Caco-2 (cell line): ENCODE results near the gene ALOXE3. TPM values are rescaled to one million over a fixed set of nuclear protein-coding genes. Genes with fewer than 3 reads are reported as not detected.

Source experiments
- BruUV-seq: library from RNA; stranded (reverse); fragments of 400-500 nt; replicated peaks from 2 replicates; lab custom pipeline; 2021; lab: Mats Ljungman, UMichigan
- CTCF ChIA-PET: fragments of 300-600 bp; sonication (Branson Sonifier 250); formaldehyde crosslinking; loops from one replicate; lab custom pipeline; 2022; ENCODE audit warnings: antibody characterized with exemption; lab: Charles Lee
- POLR2A ChIA-PET: fragments of 300-600 bp; sonication (Branson Sonifier 250); formaldehyde crosslinking; loops from one replicate; lab custom pipeline; 2022; ENCODE audit warnings: antibody characterized with exemption; lab: Charles Lee
- DNase-seq, 2 experiments: peaks; one replicate each; pipeline versions ENCODE4 v3.0.0 to v3.0.0-alpha.2; 2020 to 2022
- H3K27me3 ChIP-seq: replicated peaks from 2 replicates; pipeline ENCODE4 v1.6.0; 2011; ENCODE audit warnings: low read length; ENCODE audit not compliant: control insufficient read depth, insufficient read depth
- H3K36me3 ChIP-seq: 2 replicates; pipeline ENCODE4 v1.5.1; 2011; ENCODE audit warnings: low read length; ENCODE audit not compliant: control insufficient read depth, insufficient read depth
- H3K4me1 ChIP-seq: fragments of 250-450 bp; sonication (Bioruptor Pico); 2 replicates; pipeline ENCODE4 v1.5.1; 2020; ENCODE audit warnings: mild to moderate bottlenecking
- H3K4me3 ChIP-seq: 2 replicates; pipeline ENCODE4 v1.5.1; 2011; ENCODE audit warnings: low read depth, mild to moderate bottlenecking, control low read depth, low read length
- H3K9me3 ChIP-seq: fragments of 250-450 bp; sonication (Bioruptor Pico); 2 replicates; pipeline ENCODE4 v1.5.1; 2020; ENCODE audit warnings: mild to moderate bottlenecking, moderate library complexity
- H3K27ac Mint-ChIP-seq: one replicate; pipeline ENCODE4 v1.8.0; 2022; ENCODE audit warnings: mixed read lengths; ENCODE audit not compliant: unreplicated experiment
- H3K27me3 Mint-ChIP-seq: one replicate; pipeline ENCODE4 v1.8.0; 2022; ENCODE audit warnings: mixed read lengths; ENCODE audit not compliant: insufficient read depth, unreplicated experiment
- H3K36me3 Mint-ChIP-seq: one replicate; pipeline ENCODE4 v1.8.0; 2022; ENCODE audit warnings: mild to moderate bottlenecking, mixed read lengths; ENCODE audit not compliant: insufficient read depth, unreplicated experiment
- H3K4me1 Mint-ChIP-seq: one replicate; pipeline ENCODE4 v1.8.0; 2022; ENCODE audit warnings: low read depth, mixed read lengths; ENCODE audit not compliant: unreplicated experiment
- H3K4me3 Mint-ChIP-seq: one replicate; pipeline ENCODE4 v1.8.0; 2022; ENCODE audit warnings: mild to moderate bottlenecking, moderate library complexity, mixed read lengths; ENCODE audit not compliant: unreplicated experiment
- H3K9me3 Mint-ChIP-seq: one replicate; pipeline ENCODE4 v1.8.0; 2022; ENCODE audit warnings: mixed read lengths; ENCODE audit not compliant: unreplicated experiment
- CTCF ChIP-seq, 2 experiments: fragments of 200-600 bp in 1 of 2; IDR thresholded peaks; 1 replicate in 1 of 2; 2 replicates in 1 of 2; pipeline versions ENCODE4 v1.5.1 to v1.8.0; 2011 to 2022; ENCODE audit warnings: antibody characterized with exemption in 1 of 2, control low read depth in 1 of 2, inconsistent platforms in 1 of 2, low read depth in 1 of 2, low read length in 1 of 2, mild to moderate bottlenecking in 1 of 2, moderate library complexity in 1 of 2; ENCODE audit not compliant: insufficient read depth in 1 of 2, severe bottlenecking in 1 of 2, unreplicated experiment in 1 of 2
- intact Hi-C: fragments of 100-400 bp; cut with micrococcal nuclease; formaldehyde crosslinking; loops from one replicate; pipeline ENCODE4 v1.10.0; 2022; ENCODE audit not compliant: unreplicated experiment
- total RNA-seq: library from RNA; stranded (reverse); gene quantifications from 2 replicates; pipeline ENCODE4 v1.2.3, GENCODE V29; 2022

ALOXE3 gene
- total RNA-seq, 1 experiment from 2014 or later = not detected

GRCh38 chr17:8138374-8138671 is 20.0 kb upstream of the ALOXE3 start:
- no peaks in the 10 kb centered on the region for H3K27me3 ChIP-seq
- H3K4me3 ChIP-seq = peak overlapping the region; percentile 38
- no peaks in the 10 kb centered on the region for H3K4me1 Mint-ChIP-seq
- H3K9me3 Mint-ChIP-seq = no peaks in the 10 kb centered on the region
- H3K27me3 Mint-ChIP-seq = no peaks in the 10 kb centered on the region
- H3K4me3 Mint-ChIP-seq = no peak overlapping the region
- no peak for TF ChIP-seq CTCF (IDR thresholded peaks at IDR 0.05; ENCODE audit: insufficient read depth in 1 of 2, low read depth in 1 of 2, low read length in 1 of 2, severe bottlenecking in 1 of 2, unreplicated experiment in 1 of 2)
- no peaks in the 10 kb centered on the region for H3K9me3 ChIP-seq
- ChIA-PET POLR2A (no interaction called here), CTCF (interaction anchor here (0.6 to 1.3 kb wide), 3 partner anchors 12 to 246 kb away, joined by 3 to 4 read pairs (median 3); no protein-coding TSS in a partner anchor)
- no peaks in the 10 kb centered on the region for H3K36me3 ChIP-seq
- intact Hi-C loops = loop anchor here (1.0 to 2.0 kb wide), 2 partner anchors 14 to 18 kb away; partner anchors contain the start of gene HES7
- BruUV-seq = no TSS peak
- peaks cover 4% of the 10 kb centered on the region; the same call in 1 of the 2 replicates for H3K4me1 ChIP-seq
- peaks cover 12% of the 10 kb centered on the region for H3K36me3 Mint-ChIP-seq
- no peak for DNase-seq
- no peak overlapping the region for H3K27ac Mint-ChIP-seq

- BruUV-seq = no TSS peak
- Mint-ChIP-seq H3K4me1 (no peaks in the 10 kb centered on the region), H3K27me3 (no peaks in the 10 kb centered on the region), H3K27ac (no peak overlapping the region), H3K4me3 (no peak overlapping the region), H3K9me3 (no peaks in the 10 kb centered on the region), H3K36me3 (peaks cover 12% of the 10 kb centered on the region)
- H3K4me3 ChIP-seq = peak overlapping the region; percentile 38
- H3K36me3 ChIP-seq = no peaks in the 10 kb centered on the region
- peaks cover 4% of the 10 kb centered on the region; the same call in 1 of the 2 replicates for H3K4me1 ChIP-seq
- no peaks in the 10 kb centered on the region for H3K9me3 ChIP-seq
- DNase-seq = no peak
- ChIA-PET POLR2A (no interaction called here), CTCF (interaction anchor here (0.6 to 1.3 kb wide), 2 partner anchors 19 to 246 kb away, joined by 3 to 4 read pairs; no protein-coding TSS in a partner anchor)
- TF ChIP-seq CTCF (IDR thresholded peaks at IDR 0.05; ENCODE audit: insufficient read depth in 1 of 2, low read depth in 1 of 2, low read length in 1 of 2, severe bottlenecking in 1 of 2, unreplicated experiment in 1 of 2) = no peak
- intact Hi-C loops = loop anchor here (1.0 to 2.0 kb wide), 2 partner anchors 13 to 18 kb away; partner anchors contain the start of gene HES7
- no peaks in the 10 kb centered on the region for H3K27me3 ChIP-seq
Observed at GRCh38 chr17:8137645-8138373, 19.5 kb upstream of the ALOXE3 start.

- Histone ChIP-seq H3K4me1 (no peaks in the 10 kb centered on the region), H3K27me3 (no peaks in the 10 kb centered on the region), H3K4me3 (no peak overlapping the region), H3K9me3 (no peaks in the 10 kb centered on the region), H3K36me3 (no peaks in the 10 kb centered on the region)
- H3K27me3 Mint-ChIP-seq = peaks cover 3% of the 10 kb centered on the region
- no peak overlapping the region for H3K4me3 Mint-ChIP-seq
- no TSS peak for BruUV-seq
- H3K27ac Mint-ChIP-seq = no peak overlapping the region
- ChIA-PET CTCF (interaction anchor here (0.9 kb wide), 1 partner anchor 23 kb away, joined by 3 read pairs; no protein-coding TSS in a partner anchor), POLR2A (no interaction called here)
- no peak for DNase-seq
- peaks cover 5% of the 10 kb centered on the region for H3K36me3 Mint-ChIP-seq
- no peak for TF ChIP-seq CTCF (IDR thresholded peaks at IDR 0.05; ENCODE audit: insufficient read depth in 1 of 2, low read depth in 1 of 2, low read length in 1 of 2, severe bottlenecking in 1 of 2, unreplicated experiment in 1 of 2)
- intact Hi-C loops = no loop called here
- H3K9me3 Mint-ChIP-seq = no peaks in the 10 kb centered on the region
- no peaks in the 10 kb centered on the region for H3K4me1 Mint-ChIP-seq
Observed at GRCh38 chr17:8133941-8134340, 15.6 kb upstream of the ALOXE3 start.
